ENCODE data around the gene RCL1.
A peak's percentile ranks its signal among the peaks of the same experiment; 100 is the strongest.
"Not testable (repeated sequence)": the region's sequence is repeated elsewhere in the genome, so short reads cannot be mapped to it uniquely, and the experiment has no call there.

The RCL1 gene, protein sequence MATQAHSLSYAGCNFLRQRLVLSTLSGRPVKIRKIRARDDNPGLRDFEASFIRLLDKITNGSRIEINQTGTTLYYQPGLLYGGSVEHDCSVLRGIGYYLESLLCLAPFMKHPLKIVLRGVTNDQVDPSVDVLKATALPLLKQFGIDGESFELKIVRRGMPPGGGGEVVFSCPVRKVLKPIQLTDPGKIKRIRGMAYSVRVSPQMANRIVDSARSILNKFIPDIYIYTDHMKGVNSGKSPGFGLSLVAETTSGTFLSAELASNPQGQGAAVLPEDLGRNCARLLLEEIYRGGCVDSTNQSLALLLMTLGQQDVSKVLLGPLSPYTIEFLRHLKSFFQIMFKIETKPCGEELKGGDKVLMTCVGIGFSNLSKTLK

GRCh38 chr9:4792572-4793458 is at the start of gene RCL1:
RCL1 (plus strand) TSS chr9:4792944; CDS start chr9:4793092, 148 bp downstream.
- TF ChIP-seq JUND (IDR thresholded peaks at IDR 0.05; ENCODE audit: low read depth): no peak
- peak; percentile 83 to 95 for DNase-seq (ENCODE audit: low read depth in 1 of 2, low spot score in 1 of 2)
- in situ Hi-C loops (cut with HindIII; ENCODE audit: low pct_unique_long_range_greater_than_20kb, low sequenced_read_pairs): no loop called here

DNA sequence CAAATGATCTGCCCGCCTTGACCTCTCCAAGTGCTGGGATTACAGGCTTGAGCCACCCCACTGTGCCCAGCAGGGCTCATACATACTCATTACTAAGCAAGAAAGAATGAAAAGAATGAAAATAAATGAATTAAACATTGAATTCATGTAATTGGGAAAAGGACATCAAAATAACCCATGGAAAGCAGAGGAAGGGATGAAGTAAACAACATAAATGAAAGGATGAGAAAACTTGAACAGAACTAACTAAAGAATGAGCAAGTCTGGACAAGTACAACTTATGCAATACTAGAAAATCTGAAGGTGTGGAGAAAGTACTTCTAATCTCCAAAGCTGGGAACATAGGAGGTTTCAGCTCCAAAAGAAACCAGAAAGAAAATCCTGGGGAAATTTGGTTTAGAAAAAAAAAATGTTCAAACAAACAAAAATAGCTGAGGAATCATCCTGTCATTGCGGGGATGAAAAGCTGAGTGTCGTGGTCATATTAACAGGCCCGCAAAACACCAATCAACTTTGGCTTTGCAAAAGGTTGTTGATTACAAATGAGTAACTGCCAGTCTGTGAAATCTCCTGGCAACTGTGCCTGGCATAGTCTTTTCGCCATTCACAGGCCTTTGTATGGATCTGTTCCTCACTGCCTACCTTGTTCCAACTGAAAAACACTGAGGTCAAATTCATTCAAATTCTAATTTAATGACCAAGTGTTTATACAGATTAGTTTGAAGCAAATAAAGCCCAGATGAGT is 49.4 kb upstream of the RCL1 start:
- no peak for TF ChIP-seq JUND (IDR thresholded peaks at IDR 0.05; ENCODE audit: low read depth)
- DNase-seq (ENCODE audit: low read depth in 1 of 2, low spot score in 1 of 2): no peak
- in situ Hi-C loops (cut with HindIII; ENCODE audit: low pct_unique_long_range_greater_than_20kb, low sequenced_read_pairs): no loop called here

DNA sequence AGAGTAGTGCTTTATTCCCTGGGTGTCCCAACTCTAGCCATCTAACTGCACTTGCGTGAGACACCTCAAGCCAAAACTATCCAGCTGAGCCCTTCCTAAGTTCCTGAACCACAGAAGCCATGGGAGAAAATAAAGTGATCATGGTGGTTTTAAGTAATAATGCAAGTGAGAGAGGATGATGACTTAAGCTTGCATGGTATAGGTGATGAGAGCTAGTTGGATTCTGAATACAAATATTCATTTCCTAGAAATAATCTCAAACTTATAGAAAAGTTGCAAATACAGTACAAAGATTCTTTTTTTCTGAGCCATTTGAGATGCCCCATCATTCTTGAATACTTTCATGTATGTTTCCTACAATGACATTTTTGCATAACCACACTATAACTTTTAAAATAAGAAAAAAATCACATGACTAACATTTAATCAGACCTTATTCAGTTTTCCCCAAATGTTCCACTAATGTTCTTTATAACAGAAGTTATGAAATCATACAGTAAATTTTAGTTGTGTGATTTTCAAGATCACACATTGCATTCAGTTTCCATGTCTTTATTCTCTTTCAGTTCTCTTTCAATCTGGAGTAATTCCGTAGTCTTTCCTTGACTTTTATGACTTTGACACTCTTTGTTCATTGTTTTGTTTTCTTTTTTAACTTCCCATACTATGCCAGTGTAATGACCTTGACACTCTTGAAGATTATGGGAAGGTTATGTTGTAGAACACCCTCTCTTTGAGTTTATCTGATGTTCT is 46.3 kb upstream of the RCL1 start:
- in situ Hi-C loops (cut with HindIII; ENCODE audit: low pct_unique_long_range_greater_than_20kb, low sequenced_read_pairs): no loop called here
- no peak for DNase-seq (ENCODE audit: low read depth in 1 of 2, low spot score in 1 of 2)
- TF ChIP-seq JUND (IDR thresholded peaks at IDR 0.05; ENCODE audit: low read depth): no peak

DNA sequence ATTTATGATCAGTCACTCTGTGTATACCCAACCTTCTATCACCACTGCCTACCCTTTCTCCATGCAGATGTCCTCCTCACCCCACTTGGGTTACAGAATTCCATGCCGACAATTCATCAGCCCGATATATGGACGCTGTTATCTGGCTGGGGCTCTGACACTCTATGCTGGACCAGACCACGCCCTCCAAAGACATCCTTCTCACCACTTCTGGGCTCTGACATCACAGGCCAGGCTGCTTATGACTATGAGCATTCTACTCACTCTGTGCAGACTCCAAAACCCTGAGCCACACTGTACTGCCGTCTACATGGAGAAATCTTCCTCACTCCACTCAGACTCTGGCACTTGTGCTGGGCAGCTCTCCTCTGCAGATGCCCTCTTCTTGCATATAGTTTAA is 44.1 kb upstream of the RCL1 start:
- in situ Hi-C loops (cut with HindIII; ENCODE audit: low pct_unique_long_range_greater_than_20kb, low sequenced_read_pairs): no loop called here
- no peak for TF ChIP-seq JUND (IDR thresholded peaks at IDR 0.05; ENCODE audit: low read depth)

GRCh38 chr9:4750023-4750673 is 42.6 kb upstream of the RCL1 start:
- TF ChIP-seq JUND (IDR thresholded peaks at IDR 0.05; ENCODE audit: low read depth): no peak
- DNase-seq (ENCODE audit: low read depth in 1 of 2, low spot score in 1 of 2): peak in 1 of 2 experiments; percentile 54
- in situ Hi-C loops (cut with HindIII; ENCODE audit: low pct_unique_long_range_greater_than_20kb, low sequenced_read_pairs): no loop called here

More for the DNA sequence above, 44.1 kb upstream of the RCL1 start:
- DNase-seq (ENCODE audit: low read depth in 1 of 2, low spot score in 1 of 2): no peak

GRCh38 chr9:4754530-4754929 is 38.2 kb upstream of the RCL1 start:
- DNase-seq (ENCODE audit: low read depth in 1 of 2, low spot score in 1 of 2); in situ Hi-C loops (cut with HindIII; ENCODE audit: low pct_unique_long_range_greater_than_20kb, low sequenced_read_pairs): not testable (repeated sequence)

DNA sequence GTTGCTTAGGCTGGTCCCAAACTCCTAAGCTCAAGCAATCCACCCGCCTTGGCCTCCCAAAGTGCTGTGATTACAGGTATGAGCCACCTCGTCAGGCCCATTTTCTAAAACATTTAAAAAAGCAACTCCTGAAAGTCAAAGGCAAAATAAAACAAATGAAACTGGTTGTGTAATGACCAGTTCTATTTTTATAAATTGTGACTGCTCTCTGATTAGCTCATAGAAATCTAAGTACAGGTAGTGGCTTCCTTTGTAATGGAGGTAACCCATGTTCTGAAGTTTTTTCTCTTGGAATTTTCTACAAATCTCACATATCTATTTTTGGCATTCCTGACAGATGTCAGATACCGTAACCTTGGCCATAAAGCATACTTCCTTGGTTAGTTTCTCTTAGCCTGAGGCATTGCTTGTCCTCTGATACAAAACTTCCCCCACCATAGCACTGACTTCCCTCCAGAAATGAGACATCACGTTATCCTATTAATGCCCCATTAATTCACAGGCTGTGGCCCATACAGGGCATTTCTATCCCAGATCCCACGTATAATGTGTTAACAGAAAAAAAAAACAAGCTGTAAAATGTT is 37.6 kb upstream of the RCL1 start:
- no peak for TF ChIP-seq JUND (IDR thresholded peaks at IDR 0.05; ENCODE audit: low read depth)
- in situ Hi-C loops (cut with HindIII; ENCODE audit: low pct_unique_long_range_greater_than_20kb, low sequenced_read_pairs): no loop called here

DNA sequence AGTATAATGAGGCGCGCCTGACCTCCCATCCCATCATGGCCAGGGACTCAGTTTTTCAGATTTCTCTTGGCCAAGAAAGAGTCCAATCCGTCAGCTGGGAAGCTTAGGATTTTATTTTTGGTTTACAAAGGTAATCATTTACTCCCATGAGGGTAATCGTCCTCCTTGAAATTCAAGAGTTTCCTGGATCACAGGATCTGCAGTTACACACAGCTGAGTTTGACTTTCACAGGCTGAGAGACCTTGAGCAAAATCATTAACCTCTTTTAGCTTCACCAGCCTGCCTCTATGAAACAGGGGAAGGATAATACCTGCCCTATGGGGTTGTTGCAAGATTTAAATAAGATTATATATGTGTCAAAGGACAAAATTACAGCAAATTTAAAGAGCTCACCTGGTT is 36.3 kb upstream of the RCL1 start:
- TF ChIP-seq JUND (IDR thresholded peaks at IDR 0.05; ENCODE audit: low read depth): no peak
- DNase-seq (ENCODE audit: low read depth in 1 of 2, low spot score in 1 of 2): no peak
- in situ Hi-C loops (cut with HindIII; ENCODE audit: low pct_unique_long_range_greater_than_20kb, low sequenced_read_pairs): no loop called here

More for the DNA sequence above, 37.6 kb upstream of the RCL1 start:
- DNase-seq (ENCODE audit: low read depth in 1 of 2, low spot score in 1 of 2): no peak

DNA sequence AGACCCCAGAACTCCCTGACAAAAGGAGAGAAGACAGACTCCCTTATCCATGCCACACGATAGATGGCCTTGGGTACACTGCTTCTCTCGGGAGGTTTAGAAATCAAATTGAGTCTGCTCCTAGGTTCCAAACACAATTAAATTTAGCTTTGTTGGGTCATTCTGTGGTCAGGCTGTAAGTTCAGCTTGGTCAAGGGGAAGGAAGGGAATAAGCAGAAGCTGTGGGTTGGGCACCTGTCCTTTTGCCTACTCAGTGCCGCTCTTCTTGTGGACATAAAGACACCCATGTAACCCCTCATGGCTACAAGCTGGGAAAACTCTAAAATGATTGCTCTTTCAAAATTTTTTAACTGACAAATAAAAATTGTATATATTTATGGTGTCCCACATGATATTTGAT is 32.6 kb upstream of the RCL1 start:
- DNase-seq (ENCODE audit: low read depth in 1 of 2, low spot score in 1 of 2): no peak
- no peak for TF ChIP-seq JUND (IDR thresholded peaks at IDR 0.05; ENCODE audit: low read depth)
- in situ Hi-C loops (cut with HindIII; ENCODE audit: low pct_unique_long_range_greater_than_20kb, low sequenced_read_pairs): no loop called here

- in situ Hi-C loops (cut with HindIII; ENCODE audit: low pct_unique_long_range_greater_than_20kb, low sequenced_read_pairs): no loop called here
- peak; percentile 19 to 81 for DNase-seq (ENCODE audit: low read depth in 1 of 2, low spot score in 1 of 2)
- TF ChIP-seq JUND (IDR thresholded peaks at IDR 0.05; ENCODE audit: low read depth): no peak
These were observed 30.4 kb upstream of the RCL1 start for GRCh38 chr9:4762108-4762885.
